Brain pericyte (primary cell): ENCODE results near the gene TSPAN9.
"Not testable (repeated sequence)": the region's sequence is repeated elsewhere in the genome, so short reads cannot be mapped to it uniquely, and the experiment has no call there.

Source experiments
- DNase-seq: peaks from one replicate; pipeline ENCODE4 v3.0.0-alpha.2; 2012; ENCODE audit warnings: low read depth, low spot score

The TSPAN9 gene

DNA sequence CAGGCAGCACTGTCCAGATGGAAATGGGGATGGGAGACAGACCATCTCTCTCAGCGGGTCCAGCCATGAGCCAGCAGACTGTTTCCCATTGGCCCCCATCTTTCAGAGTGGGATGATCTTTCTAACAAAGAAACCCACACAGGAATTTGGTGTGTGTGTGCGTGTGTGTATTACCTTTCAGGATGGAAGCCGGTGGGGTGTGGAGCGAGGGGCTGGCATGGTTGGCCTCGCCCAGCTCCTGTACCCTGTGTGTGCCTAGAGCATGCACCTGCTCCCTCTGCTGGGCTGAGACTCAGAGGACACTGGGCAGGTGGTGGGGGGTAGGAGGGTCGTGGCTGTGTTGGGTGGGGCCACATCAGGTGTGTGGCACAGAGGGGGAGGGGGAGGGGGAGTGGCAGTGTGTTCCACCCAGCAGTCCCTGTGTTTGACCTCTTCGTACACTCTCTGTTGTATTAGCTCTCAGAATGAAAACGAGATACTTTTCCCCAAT is 33.0 kb upstream of the TSPAN9 start:
- DNase-seq: no peak

DNA sequence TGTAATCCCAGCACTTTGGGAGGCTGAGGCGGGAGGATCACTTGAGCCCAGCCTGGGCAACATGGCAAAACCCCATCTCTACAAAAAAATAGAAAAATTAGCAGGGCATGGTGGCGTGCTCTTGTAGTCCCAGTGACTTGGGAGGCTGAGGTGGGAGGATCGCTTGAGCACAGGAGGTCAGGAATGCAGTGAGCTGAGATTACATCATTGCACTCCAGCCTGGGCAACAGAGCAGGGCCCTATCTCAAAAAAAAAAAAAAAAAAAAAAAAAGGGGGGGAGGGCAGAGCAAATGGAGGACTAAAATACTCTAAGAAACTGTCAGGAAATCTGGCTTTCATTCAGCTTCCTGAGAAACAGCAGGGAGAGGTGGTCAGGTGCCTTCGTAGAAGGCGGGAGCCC is 31.7 kb upstream of the TSPAN9 start:
- DNase-seq: no peak

DNA sequence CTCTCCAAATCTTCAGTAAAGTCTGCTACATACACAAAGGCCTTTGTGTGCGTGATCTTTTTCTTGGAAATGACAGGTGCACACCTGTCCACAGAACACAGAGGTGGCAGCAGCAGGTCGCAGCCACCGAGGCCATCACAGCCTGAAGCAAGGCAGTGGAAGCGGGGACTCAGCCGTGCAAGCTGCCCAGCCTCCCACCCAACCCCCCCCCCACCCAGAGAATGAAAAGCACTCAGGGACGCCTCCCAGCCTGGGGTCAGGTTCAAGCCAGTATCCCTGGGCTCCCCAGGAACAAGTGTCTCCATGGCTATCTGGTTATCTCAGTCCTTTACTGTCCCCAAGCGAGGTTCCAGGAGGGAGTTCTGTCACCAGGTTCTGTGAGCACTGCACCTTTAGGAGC is 31.2 kb upstream of the TSPAN9 start:
- no peak for DNase-seq

DNA sequence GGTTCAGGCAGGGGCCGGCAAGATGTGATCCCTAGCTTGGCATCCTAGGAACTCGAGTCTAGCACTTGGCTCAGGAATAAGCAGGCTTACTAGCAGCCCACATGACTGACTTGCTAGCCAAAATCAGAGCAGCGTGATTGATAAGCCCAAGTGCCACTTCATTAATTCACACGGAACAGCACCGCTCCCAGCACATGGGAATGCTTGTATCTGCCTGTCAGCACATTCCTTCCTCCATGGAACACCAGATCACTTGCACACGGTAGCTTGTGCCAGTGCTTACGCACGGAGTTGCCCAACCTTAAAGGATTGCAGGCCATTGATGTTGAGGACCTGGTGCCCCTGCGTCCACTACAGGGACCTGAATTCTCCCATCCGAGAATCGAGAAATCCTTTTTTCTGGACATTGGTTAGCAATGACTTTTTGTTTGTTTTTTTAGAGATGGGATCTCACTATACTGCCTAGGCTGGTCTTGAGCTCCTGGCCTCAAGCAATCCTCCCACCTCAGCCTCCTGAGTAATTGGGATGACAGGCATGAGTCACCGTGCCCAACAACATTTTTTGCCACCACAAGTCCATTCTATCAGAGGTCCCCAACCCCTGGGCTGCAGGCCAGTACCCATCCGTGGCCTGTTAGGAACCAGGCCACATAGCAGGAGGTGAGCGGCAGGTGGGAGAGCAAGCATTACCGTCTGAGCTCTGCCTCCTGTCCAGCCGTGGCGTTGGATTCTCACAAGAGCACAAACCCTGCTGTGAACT is 30.6 kb upstream of the TSPAN9 start:
- no peak for DNase-seq

DNA sequence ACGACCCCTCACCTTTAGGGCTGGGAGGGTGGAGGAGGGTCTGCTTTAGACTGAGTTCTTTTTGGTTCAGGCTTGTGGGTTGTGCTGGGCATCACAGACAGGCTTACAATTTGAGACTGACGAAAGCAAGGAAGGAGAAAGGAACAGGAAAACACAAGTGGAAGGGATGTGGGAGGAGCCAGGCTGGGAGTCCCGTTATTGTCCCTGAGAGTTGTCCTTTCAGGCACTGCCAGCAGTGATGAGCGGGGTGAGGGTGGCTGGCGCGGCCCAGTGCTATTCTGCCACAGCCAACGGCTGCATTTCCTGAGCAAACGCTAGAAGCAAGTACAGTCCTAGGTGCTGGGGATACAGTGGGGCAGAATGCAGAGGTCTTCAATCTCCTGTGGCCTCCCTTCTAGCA is 29.2 kb upstream of the TSPAN9 start:
- no peak for DNase-seq

DNA sequence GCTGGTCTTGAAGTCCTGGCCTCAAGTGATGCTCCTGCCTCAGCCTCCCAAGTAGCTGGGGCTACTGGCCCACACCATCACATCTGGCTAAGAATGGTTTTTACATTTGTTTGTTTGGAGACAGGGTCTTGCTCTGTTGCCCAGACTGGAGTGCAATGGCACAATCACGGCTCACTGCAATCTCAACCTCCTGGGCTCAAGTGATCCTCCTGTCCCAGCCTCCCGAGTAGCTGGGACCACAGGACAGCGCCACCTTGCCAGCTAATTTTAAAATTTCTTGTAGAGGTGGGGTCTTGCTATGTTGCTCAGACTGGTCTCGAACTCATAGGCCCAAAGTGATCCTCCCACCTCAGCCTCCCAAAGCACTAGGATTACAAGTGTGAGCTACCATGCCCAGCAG is 28.6 kb upstream of the TSPAN9 start:
- no peak for DNase-seq

DNA sequence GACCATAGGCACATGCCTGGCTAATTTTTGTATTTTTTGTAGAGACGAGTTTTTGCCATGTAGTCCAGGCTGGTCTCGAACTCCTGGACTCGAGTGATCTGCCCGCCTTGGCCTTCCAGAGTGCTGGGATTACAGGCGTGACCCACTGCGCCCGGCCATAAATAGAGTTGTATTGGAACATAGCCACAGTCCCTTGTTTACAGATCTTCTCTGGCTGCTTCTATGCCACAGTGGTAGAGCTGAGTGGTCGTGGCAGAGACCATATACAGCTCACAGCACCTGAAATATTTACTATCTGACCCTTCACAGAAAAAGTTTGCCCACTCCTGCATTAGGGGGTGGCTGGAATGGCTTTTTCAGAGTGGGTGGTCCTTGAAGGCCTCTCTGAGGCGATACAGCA is 28.0 kb upstream of the TSPAN9 start:
- DNase-seq: no peak

DNA sequence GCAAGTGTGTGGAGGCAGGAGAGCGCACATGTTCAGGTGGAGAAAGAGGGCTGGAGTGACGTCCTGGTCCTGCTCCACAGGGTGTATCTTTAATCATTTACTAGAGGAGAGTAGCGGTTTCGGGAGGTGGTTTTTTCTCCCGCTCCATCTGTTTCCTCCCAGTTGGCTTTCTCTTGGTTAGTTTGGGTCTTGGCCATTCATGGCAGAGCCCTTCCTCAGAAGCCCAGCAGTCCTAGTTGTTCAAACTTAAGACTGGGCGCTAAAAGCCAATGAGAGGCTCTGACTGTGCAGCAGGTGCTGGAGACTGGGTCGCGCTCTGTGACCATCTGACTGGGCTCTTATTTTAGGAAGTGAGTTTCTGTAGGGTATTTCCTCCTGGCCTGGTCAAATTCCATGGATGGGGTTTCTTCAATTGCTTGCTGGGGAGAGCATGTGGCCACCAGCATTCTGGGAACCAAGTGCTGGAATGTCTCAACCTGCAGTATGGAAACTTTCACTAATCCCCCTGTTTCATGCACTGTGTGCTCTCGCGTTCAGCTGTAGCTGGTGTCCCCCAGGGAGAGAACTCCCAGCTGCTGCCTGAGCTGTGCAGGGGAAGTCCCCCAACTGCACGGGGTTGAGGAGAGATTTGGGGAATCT is 27.4 kb upstream of the TSPAN9 start:
- no peak for DNase-seq

DNA sequence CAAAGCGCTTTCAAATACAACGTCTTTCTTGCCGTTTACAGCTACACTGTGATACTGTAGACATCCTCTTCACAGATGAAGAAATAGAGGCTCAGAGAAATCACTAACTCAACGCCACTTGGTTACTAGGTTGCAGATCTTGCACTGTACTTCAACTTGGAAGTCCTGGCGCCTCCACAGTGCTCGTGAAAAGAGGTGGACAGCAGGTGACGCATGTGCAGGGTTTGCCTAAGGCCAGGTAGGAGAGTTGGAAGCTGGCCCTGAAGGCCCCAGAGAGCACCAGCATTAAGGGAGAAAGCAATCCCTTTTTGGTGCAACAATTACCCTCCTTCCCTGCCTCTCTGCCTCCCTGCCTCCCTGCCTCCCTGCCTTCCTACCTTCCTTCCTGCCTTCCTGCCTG is 22.8 kb upstream of the TSPAN9 start:
- DNase-seq: no peak

DNA sequence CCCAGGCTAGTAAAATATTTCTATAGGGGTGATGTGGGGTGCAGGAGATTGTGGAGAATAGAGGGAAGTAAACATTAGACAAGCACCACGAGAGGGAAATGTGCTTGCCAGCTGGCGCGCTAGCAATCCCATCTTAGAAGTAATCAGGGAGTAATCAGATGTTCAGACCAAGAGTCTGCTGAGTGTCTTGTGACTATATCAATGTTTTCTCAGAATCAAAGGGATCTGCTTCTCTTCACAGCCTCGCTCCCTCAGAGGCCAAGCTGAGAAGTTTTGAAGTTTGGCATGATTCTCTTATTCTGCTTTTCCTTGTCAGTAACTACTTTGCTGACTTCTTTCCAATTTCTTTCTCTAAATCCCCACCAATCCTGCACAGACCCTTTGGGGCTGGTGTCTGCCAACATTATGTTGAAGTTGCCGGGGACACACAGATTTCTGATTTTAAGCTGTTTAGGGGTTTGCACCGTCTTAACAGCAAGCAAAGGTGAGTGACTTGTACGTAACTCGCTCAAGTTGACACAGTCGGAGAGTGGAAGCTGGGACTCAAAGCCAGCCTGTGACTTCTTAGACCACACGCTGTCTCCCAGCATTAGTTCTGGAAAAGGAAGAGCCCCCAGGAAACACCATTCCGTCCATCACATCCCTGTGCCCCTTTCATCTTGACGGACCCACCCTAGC is 22.0 kb upstream of the TSPAN9 start:
- DNase-seq: no peak

DNA sequence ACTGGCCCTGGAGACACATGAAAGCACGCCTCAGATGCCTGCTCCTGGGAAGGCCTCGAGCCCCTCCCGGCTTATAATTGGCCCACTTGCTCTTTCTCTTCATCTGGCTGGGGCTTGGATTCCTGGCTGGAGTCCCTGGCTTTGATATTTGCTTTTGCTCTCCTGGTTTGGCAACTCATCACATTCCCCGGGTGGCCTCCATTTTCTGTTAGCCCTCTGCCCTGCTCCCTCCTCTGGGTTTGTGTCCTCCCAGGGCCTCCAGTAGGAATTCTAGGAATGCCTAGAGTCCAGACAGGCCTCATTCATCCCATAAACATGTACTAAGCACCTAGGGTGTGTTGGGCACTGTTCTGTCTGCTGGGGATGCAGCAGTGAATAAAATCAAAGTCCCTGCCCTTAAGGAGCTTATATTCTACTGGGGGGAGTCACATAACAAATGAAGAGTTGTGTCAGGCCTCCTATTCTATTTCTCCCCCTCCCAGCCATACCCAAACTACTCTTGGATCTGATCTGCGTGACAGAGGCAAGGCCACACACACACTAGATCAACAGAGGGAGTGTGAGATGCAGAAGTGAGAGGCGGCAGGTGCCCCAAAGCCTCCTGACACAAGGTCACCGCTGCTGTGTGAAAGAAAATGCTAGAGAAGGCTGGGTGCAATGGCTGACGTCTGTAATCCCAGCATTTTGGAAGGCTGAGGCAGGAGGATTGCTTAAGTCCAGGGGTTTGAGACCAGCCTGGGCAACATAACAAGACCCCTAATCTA is 21.3 kb upstream of the TSPAN9 start:
- no peak for DNase-seq

DNA sequence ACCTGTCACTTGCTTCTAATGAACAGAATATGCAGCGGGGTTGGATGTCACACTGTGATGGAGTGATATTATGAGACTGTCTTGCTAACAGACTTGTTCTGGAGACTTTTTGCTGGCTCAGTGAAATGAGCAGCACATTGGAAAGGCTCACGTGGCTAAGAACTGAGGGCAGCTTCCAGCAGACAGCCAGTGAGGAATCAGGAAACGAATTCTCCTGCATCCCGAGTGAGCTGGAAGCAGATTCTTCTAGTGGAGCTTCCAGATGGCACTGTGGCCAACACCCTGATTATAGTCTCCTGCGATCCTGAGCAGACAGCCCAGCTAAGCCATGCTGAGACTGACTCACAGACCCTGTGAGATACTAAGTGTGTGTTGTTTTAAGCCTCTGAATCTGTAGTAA is 16.1 kb upstream of the TSPAN9 start:
- peak; percentile 66 for DNase-seq

DNA sequence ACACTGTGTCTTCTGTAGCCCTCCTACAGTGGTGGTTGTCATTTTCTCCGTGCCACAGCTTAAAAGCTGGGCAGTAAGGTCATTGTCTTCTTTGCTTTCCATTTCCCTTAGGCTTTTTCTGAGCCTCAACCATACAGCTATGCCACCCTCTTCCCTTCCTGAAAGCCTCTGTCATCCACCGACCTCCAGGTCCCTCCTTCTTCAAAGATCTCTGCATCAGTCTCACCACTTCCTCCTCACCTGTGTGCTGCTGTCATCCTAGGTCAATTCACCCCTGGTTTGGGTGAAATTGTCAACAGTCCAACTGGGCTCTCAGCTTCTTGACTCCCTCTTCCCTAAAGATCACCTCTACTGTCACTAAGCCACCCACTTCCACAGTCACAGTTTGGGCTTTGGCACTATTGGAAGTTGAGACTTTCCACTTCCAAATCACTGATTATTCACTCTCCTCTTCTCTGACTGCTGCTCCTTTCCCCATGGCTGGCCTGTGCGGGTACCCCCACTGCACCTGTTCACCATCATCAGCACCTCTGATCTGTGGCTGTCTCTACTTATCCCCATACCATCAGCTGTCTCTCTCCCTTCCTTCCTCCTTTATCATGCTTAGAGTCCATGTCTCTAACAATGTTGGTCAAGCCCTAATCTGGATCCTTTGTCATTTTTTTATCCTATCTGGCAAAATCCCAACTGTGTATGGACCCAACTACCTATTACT is 15.5 kb upstream of the TSPAN9 start:
- no peak for DNase-seq

DNA sequence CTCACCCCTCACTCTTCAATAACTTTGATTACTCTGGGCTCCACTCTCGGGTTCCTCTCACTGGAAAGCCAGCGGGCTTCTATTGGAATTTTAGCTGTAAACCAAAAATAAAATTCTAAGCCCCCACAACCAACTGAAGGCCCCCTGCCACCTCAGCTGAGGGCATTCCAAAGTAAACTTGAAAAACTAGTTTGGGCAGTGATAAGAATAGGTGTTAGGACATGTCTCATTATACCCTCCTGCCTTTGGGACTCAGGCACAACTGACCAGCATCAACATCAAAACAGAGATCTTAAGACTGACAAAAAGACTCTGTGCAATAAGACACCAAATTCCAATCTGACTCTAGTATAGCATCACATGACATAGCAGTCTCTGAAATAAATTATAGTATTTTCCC is 11.9 kb upstream of the TSPAN9 start:
- no peak for DNase-seq

DNA sequence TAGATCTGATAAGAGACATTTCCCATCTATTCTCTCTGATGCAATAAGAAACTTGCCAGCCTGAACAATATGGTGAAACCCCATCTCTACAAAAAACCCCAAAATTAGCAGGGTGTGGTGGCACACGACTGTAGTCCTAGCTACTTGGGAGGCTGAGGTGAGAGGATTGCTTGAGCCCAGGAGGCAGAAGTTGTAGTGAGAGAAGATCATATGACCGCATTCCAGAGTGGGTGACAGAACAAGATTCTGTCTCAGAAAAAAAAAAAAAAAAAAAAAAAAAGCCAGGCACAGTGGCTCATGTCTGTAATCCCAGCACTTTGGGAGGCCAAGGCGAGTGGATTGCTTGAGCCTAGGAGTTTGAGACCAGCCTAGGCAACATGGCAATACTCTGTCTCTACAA is 11.3 kb upstream of the TSPAN9 start:
- not testable (repeated sequence) for DNase-seq

DNA sequence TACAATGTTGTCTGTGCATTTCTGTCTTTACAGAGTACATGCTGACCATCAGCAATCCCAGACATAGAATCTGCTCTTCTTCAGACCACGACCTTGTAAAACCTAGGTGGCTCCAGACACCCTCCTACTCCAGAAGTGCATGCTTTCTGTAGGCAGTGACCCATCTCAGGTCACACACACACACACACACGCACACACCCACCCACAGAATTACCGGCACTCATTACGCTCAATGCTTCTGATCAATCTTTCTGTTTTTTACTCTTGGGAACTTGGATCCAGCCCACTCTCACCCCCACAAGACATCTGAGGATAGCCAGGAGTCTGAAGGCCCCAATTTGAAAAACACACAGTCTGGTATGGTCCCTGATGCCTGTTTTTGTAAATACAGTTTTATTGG is 7.5 kb upstream of the TSPAN9 start:
- no peak for DNase-seq

DNA sequence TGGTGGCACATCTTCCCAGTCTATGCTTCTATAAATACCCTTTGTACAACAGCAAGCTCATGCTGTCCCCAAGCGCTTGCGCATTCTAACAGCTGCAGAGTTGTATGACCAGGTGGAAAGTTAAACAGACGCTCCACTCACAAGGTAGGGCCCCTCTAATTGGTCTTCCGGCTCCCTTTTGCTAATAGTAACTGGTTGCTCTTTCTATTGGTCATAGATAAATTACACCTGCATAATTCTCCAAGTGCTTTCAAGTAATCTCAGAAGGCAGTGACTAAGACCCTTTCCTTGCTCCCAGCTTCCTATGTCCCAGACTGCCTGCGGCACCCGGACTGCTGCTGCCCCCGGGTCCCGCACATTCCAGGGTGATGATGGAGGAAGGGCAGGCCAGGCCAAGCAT is 6.1 kb upstream of the TSPAN9 start:
- no peak for DNase-seq

DNA sequence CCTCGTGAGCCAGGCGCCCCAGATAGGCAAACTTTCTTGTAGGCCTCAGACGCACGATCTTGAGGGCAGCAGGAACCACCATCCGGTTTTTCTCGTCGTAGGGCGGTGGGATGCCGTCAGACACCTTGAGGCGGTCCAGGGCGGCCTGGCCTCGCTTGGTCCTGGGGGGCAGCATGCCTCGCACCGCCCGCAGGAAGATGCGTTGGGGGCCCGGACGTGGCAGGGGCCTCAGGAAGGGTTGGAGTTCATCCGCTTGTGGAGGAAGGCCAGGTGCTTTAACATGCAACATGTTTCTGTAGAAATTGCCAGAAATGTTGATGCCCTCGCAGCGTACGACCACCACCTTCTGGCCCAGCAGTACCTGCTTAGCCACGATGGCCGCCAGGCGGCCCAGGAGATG is 5.5 kb upstream of the TSPAN9 start:
- DNase-seq: no peak

DNA sequence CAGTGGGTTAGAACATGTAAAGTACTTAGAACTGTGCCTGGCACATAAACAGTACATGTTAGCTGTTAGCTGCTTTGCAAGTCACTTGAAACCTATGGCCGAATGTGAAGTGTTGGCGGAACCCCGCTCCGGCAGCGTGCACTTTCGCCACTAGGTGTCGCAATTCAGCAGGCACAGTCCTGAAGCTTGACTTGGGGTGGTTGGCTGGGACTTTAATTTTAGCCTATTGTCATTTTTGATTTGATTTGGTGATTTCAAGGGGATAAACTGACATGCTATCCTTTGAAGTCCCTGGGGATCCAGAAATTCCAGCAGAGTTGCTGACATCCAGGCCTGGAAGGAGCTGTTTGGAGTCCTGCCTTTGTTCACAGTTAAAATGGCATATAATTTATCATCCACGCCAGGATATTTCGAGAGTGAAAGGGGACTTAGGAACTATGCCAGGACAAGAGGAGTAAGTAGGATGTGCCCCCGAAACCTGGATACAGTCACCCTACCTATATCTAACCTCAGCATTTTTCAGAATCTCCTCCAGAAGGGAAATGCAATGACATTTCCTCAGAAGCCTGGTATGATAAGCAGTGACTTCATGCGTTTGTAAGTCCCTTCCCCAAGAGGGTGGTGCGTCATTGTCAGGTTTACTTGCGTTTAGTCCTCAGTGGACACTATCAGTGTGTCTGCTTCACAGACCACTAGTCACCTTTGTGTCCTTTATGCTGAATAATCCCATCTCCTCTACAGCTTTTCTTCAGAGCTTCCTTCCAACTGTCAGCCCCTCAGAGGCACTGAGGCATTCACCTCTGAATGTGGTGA is 3.5 kb upstream of the TSPAN9 start:
- peak; percentile 64 for DNase-seq

DNA sequence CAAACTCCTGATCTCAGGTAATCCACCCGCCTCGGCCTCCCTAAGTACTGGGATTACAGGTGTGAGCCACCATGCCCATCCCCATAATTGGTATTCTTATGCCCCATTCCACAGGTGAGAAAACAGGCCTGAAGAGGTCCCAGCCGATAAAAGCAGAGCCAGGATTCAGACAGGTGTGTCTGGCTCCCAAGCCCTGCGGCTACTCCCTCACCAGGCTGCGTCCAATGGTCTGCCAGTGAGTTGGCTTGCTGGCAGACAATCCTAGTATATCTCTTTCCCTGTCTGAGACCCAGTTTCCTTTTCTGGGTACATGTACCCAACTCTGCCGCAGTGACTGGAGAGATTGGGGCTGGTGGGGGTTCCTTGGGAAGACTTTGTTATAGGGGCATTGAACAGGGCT is 1.9 kb upstream of the TSPAN9 start:
- DNase-seq: no peak
